GM23338 (cell line): Measurements from ENCODE around the gene RAD23A. TPM values are rescaled to one million over a fixed set of nuclear protein-coding genes. Genes with fewer than 3 reads are reported as not detected.
A peak's percentile ranks its signal among the peaks of the same experiment; 100 is the strongest.

Experiments used
- ATAC-seq: fragments of 200-7000 bp; cut with Tn5 transposase; 3 replicates; pipeline ENCODE4 v1.9.1; 2020
- DNase-seq: peaks from one replicate; pipeline ENCODE4 v3.0.0-alpha.2; 2015; ENCODE audit warnings: low spot score
- H2AFZ ChIP-seq: fragments of 200-600 bp; sonication (generic); 2 replicates; pipeline ENCODE4 v1.8.0; 2016; ENCODE audit warnings: antibody characterized with exemption, mild to moderate bottlenecking, moderate library complexity
- H3F3A ChIP-seq: fragments of 200-600 bp; sonication (generic); replicated peaks from 2 replicates; pipeline ENCODE4 v1.8.0; 2017; ENCODE audit warnings: antibody characterized with exemption, mixed run types, low read depth
- H3K27ac ChIP-seq: fragments of 200-600 bp; sonication (generic); 2 replicates; pipeline ENCODE4 v1.6.1; 2016; ENCODE audit warnings: low read depth
- H3K27me3 ChIP-seq: fragments of 200-600 bp; sonication (generic); 2 replicates; pipeline ENCODE4 v1.8.0; 2016; ENCODE audit warnings: mild to moderate bottlenecking, mixed run types, moderate library complexity; ENCODE audit not compliant: insufficient read depth
- H3K36me3 ChIP-seq: fragments of 200-600 bp; sonication (generic); 2 replicates; pipeline ENCODE4 v1.8.0; 2016; ENCODE audit warnings: mild to moderate bottlenecking; ENCODE audit not compliant: insufficient read depth
- H3K4me1 ChIP-seq: fragments of 200-600 bp; sonication (generic); 2 replicates; pipeline ENCODE4 v1.8.0; 2016; ENCODE audit warnings: mild to moderate bottlenecking, moderate library complexity; ENCODE audit not compliant: insufficient read depth
- H3K4me2 ChIP-seq: fragments of 200-600 bp; sonication (generic); 2 replicates; pipeline ENCODE4 v1.7.1; 2017; ENCODE audit warnings: mixed run types
- H3K4me3 ChIP-seq: fragments of 200-600 bp; sonication (generic); 2 replicates; pipeline ENCODE4 v1.6.1; 2016; ENCODE audit warnings: mixed run types
- H3K79me2 ChIP-seq: fragments of 200-600 bp; sonication (generic); replicated peaks from 2 replicates; pipeline ENCODE4 v1.8.0; 2017; ENCODE audit warnings: mild to moderate bottlenecking; ENCODE audit not compliant: insufficient read depth
- H3K9me2 ChIP-seq: fragments of 200-600 bp; sonication (generic); 2 replicates; pipeline ENCODE4 v1.8.0; 2017; ENCODE audit not compliant: insufficient read depth
- H4K20me1 ChIP-seq: fragments of 200-600 bp; sonication (generic); replicated peaks from 2 replicates; pipeline ENCODE4 v1.8.0; 2017; ENCODE audit warnings: mild to moderate bottlenecking; ENCODE audit not compliant: insufficient read depth
- H3K27ac Mint-ChIP-seq: 2 replicates; pipeline ENCODE4 v1.8.0; 2020; ENCODE audit warnings: inconsistent platforms, mild to moderate bottlenecking, moderate library complexity, mixed read lengths
- H3K27me3 Mint-ChIP-seq: 3 replicates; pipeline ENCODE4 v1.8.0; 2022; ENCODE audit warnings: low read depth, mild to moderate bottlenecking, moderate library complexity, mixed read lengths, inconsistent platforms; ENCODE audit not compliant: insufficient read depth, poor library complexity
- H3K36me3 Mint-ChIP-seq: 3 replicates; pipeline ENCODE4 v1.8.0; 2021; ENCODE audit warnings: low read depth, mild to moderate bottlenecking, inconsistent platforms, moderate library complexity, mixed read lengths
- H3K4me1 Mint-ChIP-seq: 3 replicates; pipeline ENCODE4 v1.8.0; 2020; ENCODE audit warnings: mild to moderate bottlenecking, inconsistent platforms, mixed read lengths
- H3K4me3 Mint-ChIP-seq: 3 replicates; pipeline ENCODE4 v1.8.0; 2021; ENCODE audit warnings: moderate library complexity, mild to moderate bottlenecking, inconsistent platforms, mixed read lengths
- H3K9me3 Mint-ChIP-seq: 3 replicates; pipeline ENCODE4 v1.8.0; 2020; ENCODE audit warnings: moderate library complexity, mild to moderate bottlenecking, inconsistent platforms, mixed read lengths
- CTCF ChIP-seq, 2 experiments: fragments of 200-600 bp in 1 of 2; sonication (generic) in 1 of 2; conservative IDR thresholded peaks; 2 replicates each; pipeline versions ENCODE4 v1.5.1 to v1.6.1; 2016 to 2017; ENCODE audit warnings: antibody characterized with exemption in 2 of 2, low read depth in 2 of 2, mild to moderate bottlenecking in 2 of 2, moderate library complexity in 1 of 2
- ETS1 ChIP-seq: IDR thresholded peaks from 2 replicates; pipeline ENCODE4 v1.6.1; 2016; ENCODE audit warnings: antibody characterized with exemption
- REST ChIP-seq: IDR thresholded peaks from one replicate; pipeline ENCODE4 v1.6.1; 2018; ENCODE audit warnings: antibody characterized with exemption; ENCODE audit not compliant: unreplicated experiment
- ZNF331 ChIP-seq: fragments of 250-450 bp; sonication (Bioruptor Pico); IDR thresholded peaks from 2 replicates; pipeline ENCODE4 v1.5.0; 2020; ENCODE audit warnings: low read depth, mild to moderate bottlenecking, moderate library complexity
- polyA plus RNA-seq: library from polyadenylated mRNA; unstranded; fragments of >200 nt; fragmentation: Nextera tagmentation; extraction: Ambion mirVana; gene quantifications from 2 replicates; pipeline ENCODE4 v1.2.1, GENCODE V29; 2016
- total RNA-seq: library from RNA; depleted of rRNA; stranded (reverse); fragments of >200 nt; shearing (Covaris generic); gene quantifications from 2 replicates; pipeline ENCODE4 v1.2.3, GENCODE V29; 2014

Gene RAD23A
- total and polyA plus RNA-seq, 2 experiments from 2014 or later = 69.7 to 127 TPM

- peaks cover 22% of the 10 kb centered on the region for H3K4me1 ChIP-seq
- H4K20me1 ChIP-seq = peaks cover 33% of the 10 kb centered on the region
Measured at GRCh38 chr19:12938779-12939601, 6.7 kb upstream of the RAD23A start.

More at GRCh38 chr19:12938779-12939601, 6.7 kb upstream of the RAD23A start:
- Mint-ChIP-seq H3K36me3 (peaks cover 57% of the 10 kb centered on the region), H3K27ac (peak overlapping the region; percentile 80), H3K4me3 (peak overlapping the region; percentile 99), H3K4me1 (peaks cover 30% of the 10 kb centered on the region), H3K9me3 (no peaks in the 10 kb centered on the region), H3K27me3 (peaks cover 16% of the 10 kb centered on the region)
- H2AFZ ChIP-seq = no peak overlapping the region
- no peaks in the 10 kb centered on the region for H3K9me2 ChIP-seq
- H3K4me3 ChIP-seq = peak overlapping the region; percentile 99
- H3K79me2 ChIP-seq = peaks cover 32% of the 10 kb centered on the region
- no peak for TF ChIP-seq ETS1
- TF ChIP-seq CTCF (conservative IDR thresholded peaks at IDR 0.05; ENCODE audit: low read depth in 2 of 2) = 0 out of 4 replicates have a peak, but pooled peaks of 1 of the 2 experiments have one; percentile 16
- TF ChIP-seq REST = no peak
- TF ChIP-seq ZNF331 (CRISPR knock-in tag) = no peak
- H3K27ac ChIP-seq = peak overlapping the region; percentile 66
- H3K27me3 ChIP-seq = no peaks in the 10 kb centered on the region
- peaks cover 62% of the 10 kb centered on the region for H3F3A ChIP-seq
- DNase-seq = no peak
- ATAC-seq = peak; percentile 6
- H3K4me2 ChIP-seq = peak overlapping the region; percentile 96
- peaks cover 48% of the 10 kb centered on the region for H3K36me3 ChIP-seq
